ENCODE measurements around the gene TSNAX.
"Not testable (repeated sequence)": the region's sequence is repeated elsewhere in the genome, so short reads cannot be mapped to it uniquely, and the experiment has no call there.

Gene TSNAX

DNA sequence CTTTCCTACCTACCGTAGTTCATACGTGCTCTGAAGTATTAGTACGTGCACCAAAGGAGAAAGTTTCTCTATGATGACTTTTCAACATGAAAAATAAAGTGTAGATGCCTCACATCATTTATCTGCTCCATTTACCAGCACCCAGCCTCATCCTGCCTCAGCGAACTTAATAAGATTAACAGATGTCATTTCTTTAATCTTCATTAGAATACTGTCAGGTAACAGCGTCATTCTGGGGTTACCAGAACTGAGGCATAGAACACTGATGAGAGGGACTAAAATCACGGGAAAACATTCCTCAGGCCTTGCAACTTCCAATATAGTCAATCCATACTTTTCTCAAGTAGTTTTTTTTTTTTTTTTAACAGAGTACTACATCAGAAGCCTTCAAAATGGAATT lies 54.9 kb downstream of the TSNAX start:
- no peak overlapping the region for H3K4me3 ChIP-seq (replicated peaks; ENCODE audit: low read depth, low read length)
- DNase-seq (ENCODE audit: extremely low read depth, low read depth), result no peak
- TF ChIP-seq, protein P1, sequence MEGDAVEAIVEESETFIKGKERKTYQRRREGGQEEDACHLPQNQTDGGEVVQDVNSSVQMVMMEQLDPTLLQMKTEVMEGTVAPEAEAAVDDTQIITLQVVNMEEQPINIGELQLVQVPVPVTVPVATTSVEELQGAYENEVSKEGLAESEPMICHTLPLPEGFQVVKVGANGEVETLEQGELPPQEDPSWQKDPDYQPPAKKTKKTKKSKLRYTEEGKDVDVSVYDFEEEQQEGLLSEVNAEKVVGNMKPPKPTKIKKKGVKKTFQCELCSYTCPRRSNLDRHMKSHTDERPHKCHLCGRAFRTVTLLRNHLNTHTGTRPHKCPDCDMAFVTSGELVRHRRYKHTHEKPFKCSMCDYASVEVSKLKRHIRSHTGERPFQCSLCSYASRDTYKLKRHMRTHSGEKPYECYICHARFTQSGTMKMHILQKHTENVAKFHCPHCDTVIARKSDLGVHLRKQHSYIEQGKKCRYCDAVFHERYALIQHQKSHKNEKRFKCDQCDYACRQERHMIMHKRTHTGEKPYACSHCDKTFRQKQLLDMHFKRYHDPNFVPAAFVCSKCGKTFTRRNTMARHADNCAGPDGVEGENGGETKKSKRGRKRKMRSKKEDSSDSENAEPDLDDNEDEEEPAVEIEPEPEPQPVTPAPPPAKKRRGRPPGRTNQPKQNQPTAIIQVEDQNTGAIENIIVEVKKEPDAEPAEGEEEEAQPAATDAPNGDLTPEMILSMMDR (IDR thresholded peaks at IDR 0.05; ENCODE audit: low read depth, low read length, missing control alignments), result no peak

DNA sequence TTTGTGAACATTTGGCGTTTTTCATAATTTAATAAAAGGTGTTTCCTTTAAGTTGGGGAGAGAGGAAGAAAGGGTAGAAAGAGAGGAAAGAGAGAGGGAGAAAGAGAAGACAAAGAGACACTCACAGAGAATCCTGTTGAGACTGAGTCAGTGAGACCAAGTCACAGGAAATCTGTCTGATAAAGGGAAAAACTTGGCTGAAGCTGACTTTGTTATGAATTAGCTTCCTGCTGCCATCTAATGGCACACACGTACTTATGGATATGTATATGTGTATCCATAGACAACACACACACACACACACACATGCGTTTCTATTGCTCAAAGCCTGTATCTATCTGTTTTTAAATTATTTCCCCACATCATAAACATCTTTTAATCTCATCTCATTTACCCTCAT lies 55.6 kb downstream of the TSNAX start:
- H3K4me3 ChIP-seq (replicated peaks; ENCODE audit: low read depth, low read length), result no peak overlapping the region
- no peak for DNase-seq (ENCODE audit: extremely low read depth, low read depth)
- TF ChIP-seq, protein P1 (IDR thresholded peaks at IDR 0.05; ENCODE audit: low read depth, low read length, missing control alignments), result peak; percentile 26

DNA sequence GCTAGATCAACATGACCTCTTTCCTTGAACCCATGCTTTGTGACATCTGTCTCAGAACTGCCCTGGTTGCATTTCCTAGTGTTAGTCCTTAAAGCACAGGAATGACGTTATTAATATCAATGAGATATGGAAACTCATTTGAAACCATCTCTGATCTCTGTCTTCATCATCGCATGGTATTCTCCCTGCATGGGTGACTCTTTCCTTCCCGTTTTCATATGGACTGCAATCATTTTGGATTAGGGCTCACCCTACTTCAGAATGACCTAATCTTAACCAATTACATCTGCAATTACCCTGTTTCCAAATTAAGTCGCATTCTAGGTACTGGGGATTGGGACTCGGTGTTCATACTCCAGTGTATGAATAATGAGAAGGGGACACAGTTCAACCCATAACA lies 56.5 kb downstream of the TSNAX start:
- no peak overlapping the region for H3K4me3 ChIP-seq (replicated peaks; ENCODE audit: low read depth, low read length)
- DNase-seq (ENCODE audit: extremely low read depth, low read depth), result no peak
- TF ChIP-seq, protein P1 (IDR thresholded peaks at IDR 0.05; ENCODE audit: low read depth, low read length, missing control alignments), result no peak

DNA sequence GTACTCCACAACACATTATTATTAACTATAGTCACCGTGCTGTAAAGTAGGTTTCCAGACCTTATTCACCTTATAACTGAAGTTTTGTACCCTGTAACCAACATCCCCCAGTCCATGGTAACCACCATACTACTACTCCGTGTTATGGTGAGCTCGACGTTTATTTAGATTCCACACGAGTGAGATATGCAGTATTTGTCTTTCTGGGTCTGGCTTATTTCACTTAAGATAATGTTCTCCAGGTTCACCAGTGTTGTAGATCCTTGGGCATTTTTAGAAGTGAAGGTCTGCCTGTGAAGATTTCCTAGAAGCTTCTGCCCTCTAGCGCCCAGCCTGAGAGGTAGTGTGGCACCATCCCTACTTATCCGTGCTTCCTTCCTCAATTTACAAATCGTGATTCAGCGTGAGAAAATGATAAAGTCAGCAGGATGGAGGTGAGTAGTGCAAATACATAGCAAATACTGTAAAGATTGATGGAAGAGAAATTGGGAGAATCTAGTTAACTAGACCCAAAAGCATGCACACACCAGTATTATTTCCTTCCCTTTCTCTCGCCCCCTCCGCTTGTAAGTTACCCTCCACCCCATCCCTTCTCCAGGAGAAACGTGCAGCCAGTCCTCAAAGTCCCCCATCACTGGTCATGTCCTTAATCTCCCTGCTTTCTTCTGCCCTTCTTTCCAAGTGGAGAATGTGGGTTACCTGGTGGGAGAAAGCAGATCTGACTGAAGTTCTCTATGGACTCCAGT lies 62.2 kb downstream of the TSNAX start:
- DNase-seq (ENCODE audit: extremely low read depth, low read depth), result no peak
- TF ChIP-seq, protein P1 (IDR thresholded peaks at IDR 0.05; ENCODE audit: low read depth, low read length, missing control alignments), result peak; percentile 84
- no peak overlapping the region for H3K4me3 ChIP-seq (replicated peaks; ENCODE audit: low read depth, low read length)

DNA sequence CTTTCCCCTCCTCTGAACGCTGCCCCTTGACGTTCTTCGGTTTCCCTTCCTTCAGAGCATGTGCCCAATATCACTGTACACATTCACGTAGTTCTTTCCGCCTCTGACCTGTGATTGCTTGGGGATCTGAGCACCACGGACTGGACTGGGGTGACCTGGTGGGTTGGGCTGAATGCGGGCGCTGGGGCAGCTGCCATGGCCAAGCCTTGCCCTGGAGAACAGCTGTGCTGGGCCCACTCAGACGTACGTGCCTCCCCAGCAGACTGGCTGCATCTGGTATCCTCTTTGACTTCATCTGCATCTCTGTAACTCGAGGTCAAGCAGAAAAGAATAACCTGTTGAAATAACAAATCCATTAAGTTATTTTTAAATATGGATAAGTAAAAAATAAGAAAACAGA lies 63.0 kb downstream of the TSNAX start:
- TF ChIP-seq, protein P1 (IDR thresholded peaks at IDR 0.05; ENCODE audit: low read depth, low read length, missing control alignments), result no peak
- H3K4me3 ChIP-seq (replicated peaks; ENCODE audit: low read depth, low read length), result no peak overlapping the region
- DNase-seq (ENCODE audit: extremely low read depth, low read depth), result no peak

DNA sequence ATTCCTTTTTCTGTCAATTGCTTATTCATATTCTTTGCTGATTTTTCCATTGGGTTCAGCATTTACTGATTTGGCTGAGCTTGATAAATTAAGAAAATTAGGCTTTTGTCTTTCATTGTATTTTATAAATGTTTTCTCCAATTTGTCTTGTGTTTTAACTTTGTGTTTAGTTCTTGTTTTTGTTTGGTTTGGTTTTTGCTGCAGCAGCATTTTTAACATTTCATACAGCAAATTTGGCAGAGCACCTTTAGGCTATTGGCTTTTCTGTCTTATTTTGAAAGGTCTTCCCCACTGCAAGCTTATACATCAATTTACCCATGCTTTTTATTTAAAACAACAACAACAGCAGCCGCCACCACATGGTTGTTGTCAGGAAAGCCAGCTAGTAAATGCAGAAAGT lies 64.3 kb downstream of the TSNAX start:
- no peak for DNase-seq (ENCODE audit: extremely low read depth, low read depth)
- TF ChIP-seq, protein P1 (IDR thresholded peaks at IDR 0.05; ENCODE audit: low read depth, low read length, missing control alignments), result no peak
- no peak overlapping the region for H3K4me3 ChIP-seq (replicated peaks; ENCODE audit: low read depth, low read length)

DNA sequence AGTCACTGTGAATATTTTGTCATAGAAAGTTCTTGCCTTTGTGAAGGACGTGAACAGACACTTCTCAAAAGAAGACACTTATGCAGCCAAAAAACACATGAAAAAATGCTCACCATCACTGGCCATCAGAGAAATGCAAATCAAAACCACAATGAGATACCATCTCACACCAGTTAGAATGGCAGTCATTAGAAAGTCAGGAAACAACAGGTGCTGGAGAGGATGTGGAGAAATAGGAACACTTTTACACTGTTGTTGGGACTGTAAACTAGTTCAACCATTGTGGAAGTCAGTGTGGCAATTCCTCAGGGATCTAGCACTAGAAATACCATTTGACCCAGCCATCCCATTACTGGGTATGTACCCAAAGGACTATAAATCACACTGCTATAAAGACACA lies 64.8 kb downstream of the TSNAX start:
- DNase-seq (ENCODE audit: extremely low read depth, low read depth); H3K4me3 ChIP-seq (replicated peaks; ENCODE audit: low read depth, low read length): not testable (repeated sequence)

All from HFF-Myc (cell line).